Measurements from ENCODE around the gene PODXL2. TPM values are rescaled to one million over a fixed set of nuclear protein-coding genes. Genes with fewer than 3 reads are reported as not detected.

The PODXL2 gene
- total RNA-seq, 4 donors from 2014 or later = 1.5 to 13.5 TPM; not detected in 2

- Histone ChIP-seq H3K4me1 (peaks cover 0 to 10% of the 10 kb centered on the region in 2 donors), H3K9me3 (no peaks in the 10 kb centered on the region), H3K36me3 (no peaks in the 10 kb centered on the region), H3K27me3 (no peaks in the 10 kb centered on the region), H3K27ac (peak overlapping the region; percentile 84 to 91), H3K4me3 (no peak overlapping the region)
- TF ChIP-seq POLR2A (IDR thresholded peaks at IDR 0.05) (no peak), CTCF (IDR thresholded peaks at IDR 0.05) (no peak)
- no peak for DNase-seq
- intact Hi-C loops (cut with DNase I; ENCODE audit: low total_unique reads) = no loop called here
Observed at GRCh38 chr3:127698286-127698685, 69.3 kb downstream of the PODXL2 start.

GRCh38 chr3:127698691-127699415, 69.9 kb downstream of the PODXL2 start:
- intact Hi-C loops (cut with DNase I; ENCODE audit: low total_unique reads) = no loop called here
- TF ChIP-seq CTCF (IDR thresholded peaks at IDR 0.05) (no peak), POLR2A (IDR thresholded peaks at IDR 0.05) (no peak)
- DNase-seq = no peak
- Histone ChIP-seq H3K27ac (peak overlapping the region; percentile 84 to 91), H3K36me3 (no peaks in the 10 kb centered on the region), H3K4me1 (peaks cover 0 to 10% of the 10 kb centered on the region in 2 donors), H3K27me3 (no peaks in the 10 kb centered on the region), H3K4me3 (no peak overlapping the region), H3K9me3 (no peaks in the 10 kb centered on the region)

GRCh38 chr3:127699416-127700300, 70.7 kb downstream of the PODXL2 start:
- peak overlapping the region; percentile 15 to 91 for H3K27ac ChIP-seq
- H3K4me1 ChIP-seq = peaks cover 0 to 10% of the 10 kb centered on the region in 2 donors
- intact Hi-C loops (cut with DNase I; ENCODE audit: low total_unique reads) = no loop called here

GRCh38 chr3:127700406-127700805, 71.4 kb downstream of the PODXL2 start:
- Histone ChIP-seq H3K27ac (peak overlapping the region in 1 of 2 donors; percentile 6), H3K36me3 (no peaks in the 10 kb centered on the region), H3K9me3 (no peaks in the 10 kb centered on the region), H3K27me3 (no peaks in the 10 kb centered on the region), H3K4me1 (peaks cover 0 to 10% of the 10 kb centered on the region in 2 donors), H3K4me3 (no peak overlapping the region)
- no peak for DNase-seq
- TF ChIP-seq CTCF (IDR thresholded peaks at IDR 0.05) = no peak
- no peak for TF ChIP-seq POLR2A (IDR thresholded peaks at IDR 0.05)
- intact Hi-C loops (cut with DNase I; ENCODE audit: low total_unique reads) = no loop called here

More at GRCh38 chr3:127699416-127700300, 70.7 kb downstream of the PODXL2 start:
- Histone ChIP-seq H3K27me3 (no peaks in the 10 kb centered on the region), H3K36me3 (no peaks in the 10 kb centered on the region), H3K9me3 (no peaks in the 10 kb centered on the region), H3K4me3 (no peak overlapping the region)
- DNase-seq = no peak
- TF ChIP-seq CTCF (IDR thresholded peaks at IDR 0.05) = no peak
- no peak for TF ChIP-seq POLR2A (IDR thresholded peaks at IDR 0.05)

Data from uterus (tissue), 4 donors.